ENCODE results near the gene SPIN1.

The SPIN1 gene

GRCh38 chr9:88359974-88360373 is 28.3 kb upstream of the SPIN1 start:
- DNase-seq (ENCODE audit: extremely low read depth, low read depth) = no peak
- H3K4me3 ChIP-seq (replicated peaks; ENCODE audit: low read depth, low read length) = no peak overlapping the region
- TF ChIP-seq CTCF (IDR thresholded peaks at IDR 0.05; ENCODE audit: low read depth, low read length, missing control alignments) = no peak

- H3K4me3 ChIP-seq (replicated peaks; ENCODE audit: low read depth, low read length) = no peak overlapping the region
- DNase-seq (ENCODE audit: extremely low read depth, low read depth) = no peak
- TF ChIP-seq CTCF (IDR thresholded peaks at IDR 0.05; ENCODE audit: low read depth, low read length, missing control alignments) = no peak
These were observed 25.6 kb upstream of the SPIN1 start for GRCh38 chr9:88362681-88363080.

DNA sequence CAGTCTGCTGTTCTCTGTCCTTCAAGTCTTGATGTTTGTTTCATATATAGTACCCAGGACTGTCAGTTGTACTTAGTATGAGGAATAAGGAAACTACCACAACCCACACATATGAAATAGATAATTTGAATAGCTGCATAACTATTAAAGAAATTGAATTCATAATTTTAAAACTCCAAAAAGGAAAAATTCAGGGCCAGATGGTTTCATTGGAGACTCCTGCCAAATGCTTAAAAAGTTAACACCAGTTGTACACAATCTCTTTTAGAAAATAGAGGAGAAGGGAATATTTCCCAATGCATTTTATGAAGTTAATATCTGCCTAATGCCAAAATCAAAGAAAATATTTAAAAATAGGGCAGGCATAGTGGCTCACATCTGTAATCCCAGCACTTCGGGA is 24.6 kb upstream of the SPIN1 start:
- DNase-seq (ENCODE audit: extremely low read depth, low read depth) = no peak
- no peak for TF ChIP-seq CTCF (IDR thresholded peaks at IDR 0.05; ENCODE audit: low read depth, low read length, missing control alignments)
- no peak overlapping the region for H3K4me3 ChIP-seq (replicated peaks; ENCODE audit: low read depth, low read length)

DNA sequence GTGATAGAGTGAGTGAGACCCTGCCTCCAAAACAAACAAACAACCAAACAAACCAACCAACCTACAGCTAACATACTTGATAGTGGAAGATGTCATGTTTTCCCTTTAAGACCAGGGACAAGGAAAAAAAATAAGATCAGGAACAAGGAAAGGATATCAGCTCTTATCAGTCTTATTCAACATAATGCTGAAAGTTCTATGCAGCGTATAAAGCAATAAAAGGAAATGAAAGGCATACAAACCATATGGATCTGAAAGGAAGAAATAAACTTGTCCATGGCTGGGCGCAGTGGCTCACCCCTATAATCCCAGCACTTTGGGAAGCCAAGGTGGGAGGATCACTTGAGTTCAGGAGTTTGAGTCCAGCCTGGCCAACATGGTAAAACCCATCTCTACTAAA is 23.5 kb upstream of the SPIN1 start:
- no peak overlapping the region for H3K4me3 ChIP-seq (replicated peaks; ENCODE audit: low read depth, low read length)
- no peak for DNase-seq (ENCODE audit: extremely low read depth, low read depth)
- TF ChIP-seq CTCF (IDR thresholded peaks at IDR 0.05; ENCODE audit: low read depth, low read length, missing control alignments) = no peak

DNA sequence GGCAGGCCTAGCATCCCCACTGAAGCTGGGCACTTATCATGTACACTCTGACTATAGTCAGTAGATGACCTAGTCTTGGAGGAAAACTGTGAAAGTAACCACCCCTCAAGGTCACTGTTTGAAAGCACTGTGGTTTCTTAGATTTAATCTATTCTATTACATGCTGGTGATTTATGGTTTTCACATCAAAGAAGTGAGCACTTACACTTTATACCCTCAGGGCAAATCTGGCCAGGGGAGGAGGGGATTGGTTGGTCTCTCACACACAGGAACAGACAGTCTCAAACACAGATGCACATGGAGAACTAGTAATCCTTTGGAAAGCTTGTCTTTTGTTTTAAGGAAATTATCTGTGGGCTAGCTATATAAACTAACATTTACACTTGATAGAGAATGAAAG is 17.9 kb upstream of the SPIN1 start:
- no peak for TF ChIP-seq CTCF (IDR thresholded peaks at IDR 0.05; ENCODE audit: low read depth, low read length, missing control alignments)
- DNase-seq (ENCODE audit: extremely low read depth, low read depth) = peak; percentile 17
- H3K4me3 ChIP-seq (replicated peaks; ENCODE audit: low read depth, low read length) = no peak overlapping the region

GRCh38 chr9:88372103-88372654 is 16.1 kb upstream of the SPIN1 start:
- no peak overlapping the region for H3K4me3 ChIP-seq (replicated peaks; ENCODE audit: low read depth, low read length)
- DNase-seq (ENCODE audit: extremely low read depth, low read depth) = no peak
- TF ChIP-seq CTCF (IDR thresholded peaks at IDR 0.05; ENCODE audit: low read depth, low read length, missing control alignments) = no peak

- no peak overlapping the region for H3K4me3 ChIP-seq (replicated peaks; ENCODE audit: low read depth, low read length)
- no peak for TF ChIP-seq CTCF (IDR thresholded peaks at IDR 0.05; ENCODE audit: low read depth, low read length, missing control alignments)
- no peak for DNase-seq (ENCODE audit: extremely low read depth, low read depth)
These were observed 15.2 kb upstream of the SPIN1 start for GRCh38 chr9:88373045-88373444.
